ENCODE data around the gene ZIC1.

DNA sequence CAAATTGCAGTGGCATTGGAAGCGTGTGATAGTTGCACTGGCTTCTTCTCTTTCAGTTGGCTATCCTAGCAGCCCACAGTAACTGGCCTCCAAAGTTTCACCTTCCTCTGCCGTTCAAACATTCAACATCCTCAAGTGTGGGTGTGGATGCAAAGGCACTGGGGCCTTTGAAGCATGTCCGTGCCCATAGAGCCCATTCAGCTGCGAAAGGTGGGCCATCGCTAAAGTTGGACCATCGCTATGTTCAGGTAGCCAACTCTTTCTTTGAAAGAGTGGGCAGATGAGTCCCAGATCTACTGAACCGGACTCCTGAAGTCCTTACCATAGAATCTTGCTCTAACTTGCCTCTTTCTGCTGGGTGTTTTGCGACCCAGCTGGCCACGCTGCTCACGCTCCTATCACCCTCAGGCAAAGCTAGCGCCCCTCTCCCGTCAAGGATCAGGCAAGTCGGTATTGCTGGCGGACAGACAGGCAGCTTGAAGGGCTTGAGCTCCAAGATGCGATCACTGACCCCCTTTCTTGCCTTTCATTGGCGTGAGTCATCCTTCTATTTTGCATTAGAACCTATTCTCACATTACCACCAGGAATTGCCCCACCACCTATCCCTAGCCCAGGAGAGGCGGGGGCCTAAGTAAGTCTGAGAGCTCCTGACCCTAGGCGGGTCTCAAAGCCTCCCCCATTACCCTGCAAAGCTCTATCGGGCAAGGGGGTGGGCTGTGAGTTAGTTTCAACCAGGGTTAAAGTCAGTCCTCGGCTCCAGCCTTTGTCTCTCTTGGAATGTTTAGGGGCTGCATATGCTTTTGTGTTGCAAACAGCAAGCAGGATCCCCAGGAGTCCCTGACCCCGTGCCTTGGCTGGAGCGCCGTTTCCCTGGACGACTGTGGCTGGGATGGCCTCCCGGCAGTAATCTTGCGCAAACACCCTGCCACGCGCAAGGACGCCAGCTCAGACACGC lies 31.5 kb upstream of the ZIC1 start:
- TF ChIP-seq, protein P1, sequence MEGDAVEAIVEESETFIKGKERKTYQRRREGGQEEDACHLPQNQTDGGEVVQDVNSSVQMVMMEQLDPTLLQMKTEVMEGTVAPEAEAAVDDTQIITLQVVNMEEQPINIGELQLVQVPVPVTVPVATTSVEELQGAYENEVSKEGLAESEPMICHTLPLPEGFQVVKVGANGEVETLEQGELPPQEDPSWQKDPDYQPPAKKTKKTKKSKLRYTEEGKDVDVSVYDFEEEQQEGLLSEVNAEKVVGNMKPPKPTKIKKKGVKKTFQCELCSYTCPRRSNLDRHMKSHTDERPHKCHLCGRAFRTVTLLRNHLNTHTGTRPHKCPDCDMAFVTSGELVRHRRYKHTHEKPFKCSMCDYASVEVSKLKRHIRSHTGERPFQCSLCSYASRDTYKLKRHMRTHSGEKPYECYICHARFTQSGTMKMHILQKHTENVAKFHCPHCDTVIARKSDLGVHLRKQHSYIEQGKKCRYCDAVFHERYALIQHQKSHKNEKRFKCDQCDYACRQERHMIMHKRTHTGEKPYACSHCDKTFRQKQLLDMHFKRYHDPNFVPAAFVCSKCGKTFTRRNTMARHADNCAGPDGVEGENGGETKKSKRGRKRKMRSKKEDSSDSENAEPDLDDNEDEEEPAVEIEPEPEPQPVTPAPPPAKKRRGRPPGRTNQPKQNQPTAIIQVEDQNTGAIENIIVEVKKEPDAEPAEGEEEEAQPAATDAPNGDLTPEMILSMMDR (IDR thresholded peaks at IDR 0.05; ENCODE audit: insufficient read depth, low read length) = no peak
- TF ChIP-seq POLR2AphosphoS5 (IDR thresholded peaks at IDR 0.05; ENCODE audit: low read depth) (no peak), SPI1 (IDR thresholded peaks at IDR 0.05; ENCODE audit: borderline replicate concordance, low read depth) (no peak)
